ENCODE data around the gene SEMA5A. TPM values are rescaled to one million over a fixed set of nuclear protein-coding genes. Genes with fewer than 3 reads are reported as not detected.

Gene SEMA5A
- total RNA-seq, 5 donors from 2014 or later (not counting 1 experiment from before 2014, with no cell fraction given) = 0.60 to 5.1 (median 1.5) TPM

- Mint-ChIP-seq H3K4me1 (no peaks in the 10 kb centered on the region), H3K4me3 (no peak overlapping the region), H3K9me3 (peaks cover 0 to 28% (median 3%) of the 10 kb centered on the region in 3 donors), H3K27ac (no peak overlapping the region), H3K27me3 (no peaks in the 10 kb centered on the region), H3K36me3 (no peaks in the 10 kb centered on the region)
- Histone ChIP-seq H3K36me3 (ENCODE audit: control insufficient read depth in 2 of 2, extremely low read depth in 1 of 2, insufficient read depth in 1 of 2, low read length in 1 of 2) (no peaks in the 10 kb centered on the region), H3K27me3 (replicated peaks in 1 of 2; ENCODE audit: control insufficient read depth in 2 of 2, extremely low read depth in 1 of 2, insufficient read depth in 2 of 2, low read length in 1 of 2) (no peaks in the 10 kb centered on the region), H3K4me3 (ENCODE audit: control insufficient read depth in 1 of 2, extremely low read depth in 1 of 2, low read length in 1 of 2) (no peak overlapping the region), H3K27ac (ENCODE audit: low read length) (no peak overlapping the region), H3K9me3 (no peaks in the 10 kb centered on the region), H3K4me1 (ENCODE audit: control insufficient read depth in 1 of 2, extremely low read depth in 1 of 2, insufficient read depth in 2 of 2, low read length in 2 of 2) (no peaks in the 10 kb centered on the region)
- ChIA-PET POLR2A (no interaction called here), CTCF (no interaction called here)
- no CpG with 5 or more reads among the region's 4 CpGs for WGBS (ENCODE audit: insufficient coverage)
- DNase-seq = no peak
- no peak for ATAC-seq (replicated peaks in 1 of 4)
Observed at GRCh38 chr5:9386945-9387344, 158.9 kb downstream of the SEMA5A start.

- Mint-ChIP-seq H3K36me3 (no peaks in the 10 kb centered on the region), H3K9me3 (peaks cover 0 to 14% (median 10%) of the 10 kb centered on the region in 3 donors), H3K4me1 (no peaks in the 10 kb centered on the region), H3K27me3 (no peaks in the 10 kb centered on the region), H3K4me3 (no peak overlapping the region), H3K27ac (no peak overlapping the region)
- no peak overlapping the region for H3K27ac ChIP-seq (ENCODE audit: low read length)
- H3K4me1 ChIP-seq (ENCODE audit: control insufficient read depth in 1 of 2, extremely low read depth in 1 of 2, insufficient read depth in 2 of 2, low read length in 2 of 2) = no peaks in the 10 kb centered on the region
- H3K36me3 ChIP-seq (ENCODE audit: control insufficient read depth in 2 of 2, extremely low read depth in 1 of 2, insufficient read depth in 1 of 2, low read length in 1 of 2) = no peaks in the 10 kb centered on the region
- no peak overlapping the region for H3K4me3 ChIP-seq (ENCODE audit: control insufficient read depth in 1 of 2, extremely low read depth in 1 of 2, low read length in 1 of 2)
- CTCF ChIA-PET = interaction anchor here in 1 of 2 donors (0.7 kb wide), 1 partner anchor 114 kb away, joined by 4 read pairs; no protein-coding TSS in a partner anchor
- WGBS (ENCODE audit: insufficient coverage) = no CpG with 5 or more reads among the region's 1 CpG
- POLR2A ChIA-PET = no interaction called here
- no peaks in the 10 kb centered on the region for H3K9me3 ChIP-seq
- no peaks in the 10 kb centered on the region for H3K27me3 ChIP-seq (replicated peaks in 1 of 2; ENCODE audit: control insufficient read depth in 2 of 2, extremely low read depth in 1 of 2, insufficient read depth in 2 of 2, low read length in 1 of 2)
- ATAC-seq (replicated peaks in 1 of 4) (no peak), DNase-seq (no peak)
Observed at GRCh38 chr5:9382522-9382921, 163.4 kb downstream of the SEMA5A start.

- no peak overlapping the region for H3K27ac Mint-ChIP-seq
- POLR2A ChIA-PET = no interaction called here
- DNase-seq (no peak), ATAC-seq (replicated peaks in 1 of 4) (no peak)
- no peak overlapping the region for H3K4me3 Mint-ChIP-seq
- no peaks in the 10 kb centered on the region for H3K4me1 Mint-ChIP-seq
- no peak overlapping the region for H3K27ac ChIP-seq (ENCODE audit: low read length)
- CTCF ChIA-PET = no interaction called here
- H3K4me3 ChIP-seq (ENCODE audit: control insufficient read depth in 1 of 2, extremely low read depth in 1 of 2, low read length in 1 of 2) = no peak overlapping the region
- H3K4me1 ChIP-seq (ENCODE audit: control insufficient read depth in 1 of 2, extremely low read depth in 1 of 2, insufficient read depth in 2 of 2, low read length in 2 of 2) = no peaks in the 10 kb centered on the region
- no peaks in the 10 kb centered on the region for H3K9me3 ChIP-seq
- H3K9me3 Mint-ChIP-seq = peaks cover 0 to 16% (median 10%) of the 10 kb centered on the region in 3 donors
- H3K36me3 Mint-ChIP-seq = no peaks in the 10 kb centered on the region
- H3K27me3 Mint-ChIP-seq = no peaks in the 10 kb centered on the region
- no peaks in the 10 kb centered on the region for H3K36me3 ChIP-seq (ENCODE audit: control insufficient read depth in 2 of 2, extremely low read depth in 1 of 2, insufficient read depth in 1 of 2, low read length in 1 of 2)
- H3K27me3 ChIP-seq (replicated peaks in 1 of 2; ENCODE audit: control insufficient read depth in 2 of 2, extremely low read depth in 1 of 2, insufficient read depth in 2 of 2, low read length in 1 of 2) = no peaks in the 10 kb centered on the region
Observed at GRCh38 chr5:9381464-9381863, 164.4 kb downstream of the SEMA5A start.

- no peak for DNase-seq
- Histone ChIP-seq H3K4me3 (ENCODE audit: control insufficient read depth in 1 of 2, extremely low read depth in 1 of 2, low read length in 1 of 2) (no peak overlapping the region), H3K36me3 (ENCODE audit: control insufficient read depth in 2 of 2, extremely low read depth in 1 of 2, insufficient read depth in 1 of 2, low read length in 1 of 2) (no peaks in the 10 kb centered on the region), H3K4me1 (ENCODE audit: control insufficient read depth in 1 of 2, extremely low read depth in 1 of 2, insufficient read depth in 2 of 2, low read length in 2 of 2) (no peaks in the 10 kb centered on the region), H3K27ac (ENCODE audit: low read length) (no peak overlapping the region), H3K9me3 (no peaks in the 10 kb centered on the region), H3K27me3 (replicated peaks in 1 of 2; ENCODE audit: control insufficient read depth in 2 of 2, extremely low read depth in 1 of 2, insufficient read depth in 2 of 2, low read length in 1 of 2) (no peaks in the 10 kb centered on the region)
- Mint-ChIP-seq H3K27me3 (no peaks in the 10 kb centered on the region), H3K4me1 (no peaks in the 10 kb centered on the region), H3K36me3 (no peaks in the 10 kb centered on the region), H3K4me3 (no peak overlapping the region), H3K27ac (no peak overlapping the region), H3K9me3 (peaks cover 2 to 22% (median 10%) of the 10 kb centered on the region in 3 donors)
- 82% methylated on average over 2 of the region's 7 CpGs for WGBS (ENCODE audit: insufficient coverage)
- POLR2A ChIA-PET = no interaction called here
- CTCF ChIA-PET = no interaction called here
- no peak for ATAC-seq (replicated peaks in 1 of 4)
Observed at GRCh38 chr5:9380109-9380508, 165.8 kb downstream of the SEMA5A start.

- Mint-ChIP-seq H3K4me1 (no peaks in the 10 kb centered on the region), H3K27me3 (no peaks in the 10 kb centered on the region), H3K9me3 (peaks cover 2 to 16% (median 15%) of the 10 kb centered on the region in 3 donors), H3K27ac (no peak overlapping the region), H3K4me3 (no peak overlapping the region), H3K36me3 (no peaks in the 10 kb centered on the region)
- no peaks in the 10 kb centered on the region for H3K36me3 ChIP-seq (ENCODE audit: control insufficient read depth in 2 of 2, extremely low read depth in 1 of 2, insufficient read depth in 1 of 2, low read length in 1 of 2)
- H3K27me3 ChIP-seq (replicated peaks in 1 of 2; ENCODE audit: control insufficient read depth in 2 of 2, extremely low read depth in 1 of 2, insufficient read depth in 2 of 2, low read length in 1 of 2) = no peaks in the 10 kb centered on the region
- no peak overlapping the region for H3K4me3 ChIP-seq (ENCODE audit: control insufficient read depth in 1 of 2, extremely low read depth in 1 of 2, low read length in 1 of 2)
- ChIA-PET POLR2A (no interaction called here), CTCF (no interaction called here)
- DNase-seq (no peak), ATAC-seq (replicated peaks in 1 of 4) (no peak)
- WGBS (ENCODE audit: insufficient coverage) = 91% methylated on average over 5 of the region's 9 CpGs
- H3K9me3 ChIP-seq = no peaks in the 10 kb centered on the region
- H3K27ac ChIP-seq (ENCODE audit: low read length) = no peak overlapping the region
- H3K4me1 ChIP-seq (ENCODE audit: control insufficient read depth in 1 of 2, extremely low read depth in 1 of 2, insufficient read depth in 2 of 2, low read length in 2 of 2) = no peaks in the 10 kb centered on the region
Observed at GRCh38 chr5:9376363-9377117, 169.3 kb downstream of the SEMA5A start.

- H3K4me1 Mint-ChIP-seq = no peaks in the 10 kb centered on the region
- H3K27ac Mint-ChIP-seq = no peak overlapping the region
- no peaks in the 10 kb centered on the region for H3K36me3 ChIP-seq (ENCODE audit: control insufficient read depth in 2 of 2, extremely low read depth in 1 of 2, insufficient read depth in 1 of 2, low read length in 1 of 2)
- 94% methylated on average over 2 of the region's 2 CpGs for WGBS (ENCODE audit: insufficient coverage)
- H3K9me3 Mint-ChIP-seq = peaks cover 2 to 16% (median 12%) of the 10 kb centered on the region in 3 donors
- no peaks in the 10 kb centered on the region for H3K27me3 Mint-ChIP-seq
- H3K27ac ChIP-seq (ENCODE audit: low read length) = no peak overlapping the region
- CTCF ChIA-PET = no interaction called here
- no peaks in the 10 kb centered on the region for H3K27me3 ChIP-seq (replicated peaks in 1 of 2; ENCODE audit: control insufficient read depth in 2 of 2, extremely low read depth in 1 of 2, insufficient read depth in 2 of 2, low read length in 1 of 2)
- no peaks in the 10 kb centered on the region for H3K9me3 ChIP-seq
- POLR2A ChIA-PET = no interaction called here
- ATAC-seq (replicated peaks in 1 of 4) (no peak), DNase-seq (no peak)
- H3K4me3 Mint-ChIP-seq = no peak overlapping the region
- no peaks in the 10 kb centered on the region for H3K36me3 Mint-ChIP-seq
- no peak overlapping the region for H3K4me3 ChIP-seq (ENCODE audit: control insufficient read depth in 1 of 2, extremely low read depth in 1 of 2, low read length in 1 of 2)
- no peaks in the 10 kb centered on the region for H3K4me1 ChIP-seq (ENCODE audit: control insufficient read depth in 1 of 2, extremely low read depth in 1 of 2, insufficient read depth in 2 of 2, low read length in 2 of 2)
Observed at GRCh38 chr5:9375756-9376155, 170.1 kb downstream of the SEMA5A start.

- no peaks in the 10 kb centered on the region for H3K36me3 ChIP-seq (ENCODE audit: control insufficient read depth in 2 of 2, extremely low read depth in 1 of 2, insufficient read depth in 1 of 2, low read length in 1 of 2)
- no peak overlapping the region for H3K4me3 ChIP-seq (ENCODE audit: control insufficient read depth in 1 of 2, extremely low read depth in 1 of 2, low read length in 1 of 2)
- no peak for DNase-seq
- H3K9me3 ChIP-seq = no peaks in the 10 kb centered on the region
- H3K27ac ChIP-seq (ENCODE audit: low read length) = no peak overlapping the region
- CTCF ChIA-PET = no interaction called here
- H3K9me3 Mint-ChIP-seq = peaks cover 5 to 16% (median 16%) of the 10 kb centered on the region in 3 donors
- no peaks in the 10 kb centered on the region for H3K27me3 Mint-ChIP-seq
- H3K27me3 ChIP-seq (replicated peaks in 1 of 2; ENCODE audit: control insufficient read depth in 2 of 2, extremely low read depth in 1 of 2, insufficient read depth in 2 of 2, low read length in 1 of 2) = no peaks in the 10 kb centered on the region
- no peaks in the 10 kb centered on the region for H3K4me1 ChIP-seq (ENCODE audit: control insufficient read depth in 1 of 2, extremely low read depth in 1 of 2, insufficient read depth in 2 of 2, low read length in 2 of 2)
- H3K4me1 Mint-ChIP-seq = no peaks in the 10 kb centered on the region
- no peak overlapping the region for H3K27ac Mint-ChIP-seq
- POLR2A ChIA-PET = no interaction called here
- no peak for ATAC-seq (replicated peaks in 1 of 4)
- no peaks in the 10 kb centered on the region for H3K36me3 Mint-ChIP-seq
- WGBS (ENCODE audit: insufficient coverage) = 80% methylated on average over 3 of the region's 4 CpGs
- H3K4me3 Mint-ChIP-seq = no peak overlapping the region
Observed at GRCh38 chr5:9374025-9374424, 171.8 kb downstream of the SEMA5A start.

All from T-cell (primary cell).